MM.1S (cell line): ENCODE data around the gene CRACDL.

Source experiments
- DNase-seq: peaks from one replicate; pipeline ENCODE4 v3.0.0-alpha.2; 2015
- H2AFZ ChIP-seq: fragments of 300-600 bp; sonication (generic); 2 replicates; pipeline ENCODE4 v1.6.0; 2016; ENCODE audit warnings: antibody characterized with exemption, low read length
- H3F3A ChIP-seq: fragments of 300-600 bp; sonication (generic); 2 replicates; pipeline ENCODE4 v1.6.1; 2016; ENCODE audit warnings: mild to moderate bottlenecking, antibody characterized with exemption, low read length, moderate library complexity, mixed read lengths; ENCODE audit not compliant: insufficient read depth
- H3K27ac ChIP-seq: fragments of 300-600 bp; sonication (generic); 2 replicates; pipeline ENCODE4 v1.5.1; 2016; ENCODE audit warnings: mild to moderate bottlenecking, low read length
- H3K27me3 ChIP-seq: fragments of 300-600 bp; sonication (generic); replicated peaks from 2 replicates; pipeline ENCODE4 v1.6.0; 2016; ENCODE audit warnings: low read length; ENCODE audit not compliant: insufficient read depth
- H3K36me3 ChIP-seq: fragments of 300-600 bp; sonication (generic); replicated peaks from 2 replicates; pipeline ENCODE4 v1.6.1; 2016; ENCODE audit warnings: mild to moderate bottlenecking, low read length, mixed read lengths; ENCODE audit not compliant: insufficient read depth
- H3K4me1 ChIP-seq: fragments of 300-600 bp; sonication (generic); 2 replicates; pipeline ENCODE4 v1.6.1; 2016; ENCODE audit warnings: low read length, mixed read lengths
- H3K4me2 ChIP-seq: fragments of 300-600 bp; sonication (generic); 2 replicates; pipeline ENCODE4 v1.6.0; 2016; ENCODE audit warnings: low read depth, low read length
- H3K4me3 ChIP-seq: fragments of 300-600 bp; sonication (generic); 2 replicates; pipeline ENCODE4 v1.5.1; 2016; ENCODE audit warnings: low read length, mixed read lengths
- H3K79me2 ChIP-seq: fragments of 300-600 bp; sonication (generic); 2 replicates; pipeline ENCODE4 v1.6.1; 2016; ENCODE audit warnings: mixed run types, low read length, mixed read lengths
- H3K9ac ChIP-seq: fragments of 300-600 bp; sonication (generic); 2 replicates; pipeline ENCODE4 v1.6.1; 2016; ENCODE audit warnings: low read length, mixed read lengths
- H3K9me2 ChIP-seq: fragments of 300-600 bp; sonication (generic); replicated peaks from 2 replicates; pipeline ENCODE4 v1.6.1; 2016; ENCODE audit warnings: mild to moderate bottlenecking, low read length, mixed read lengths; ENCODE audit not compliant: insufficient read depth
- H3K9me3 ChIP-seq: fragments of 300-600 bp; sonication (generic); replicated peaks from 2 replicates; pipeline ENCODE4 v1.6.1; 2016; ENCODE audit warnings: mild to moderate bottlenecking, low read length, mixed read lengths; ENCODE audit not compliant: insufficient read depth
- H4K20me1 ChIP-seq: fragments of 300-600 bp; sonication (generic); 2 replicates; pipeline ENCODE4 v1.6.1; 2016; ENCODE audit warnings: mild to moderate bottlenecking, low read length, moderate library complexity, mixed read lengths; ENCODE audit not compliant: insufficient read depth
- EZH2 ChIP-seq: fragments of 300-600 bp; sonication (generic); optimal IDR thresholded peaks from 2 replicates; pipeline ENCODE3; 2017; ENCODE audit warnings: low read depth, mild to moderate bottlenecking, antibody characterized with exemption, low read length, mixed read lengths
- EZH2phosphoT487 ChIP-seq: fragments of 300-600 bp; sonication (generic); IDR thresholded peaks from 2 replicates; pipeline ENCODE4 v1.6.1; 2018; ENCODE audit warnings: antibody characterized with exemption, low read length
- TF ChIP-seq, protein P1 (sequence below): fragments of 300-600 bp; sonication (generic); IDR thresholded peaks from 2 replicates; pipeline ENCODE4 v1.5.1; 2016; ENCODE audit warnings: antibody characterized with exemption, low read length, mixed read lengths

The CRACDL gene

DNA sequence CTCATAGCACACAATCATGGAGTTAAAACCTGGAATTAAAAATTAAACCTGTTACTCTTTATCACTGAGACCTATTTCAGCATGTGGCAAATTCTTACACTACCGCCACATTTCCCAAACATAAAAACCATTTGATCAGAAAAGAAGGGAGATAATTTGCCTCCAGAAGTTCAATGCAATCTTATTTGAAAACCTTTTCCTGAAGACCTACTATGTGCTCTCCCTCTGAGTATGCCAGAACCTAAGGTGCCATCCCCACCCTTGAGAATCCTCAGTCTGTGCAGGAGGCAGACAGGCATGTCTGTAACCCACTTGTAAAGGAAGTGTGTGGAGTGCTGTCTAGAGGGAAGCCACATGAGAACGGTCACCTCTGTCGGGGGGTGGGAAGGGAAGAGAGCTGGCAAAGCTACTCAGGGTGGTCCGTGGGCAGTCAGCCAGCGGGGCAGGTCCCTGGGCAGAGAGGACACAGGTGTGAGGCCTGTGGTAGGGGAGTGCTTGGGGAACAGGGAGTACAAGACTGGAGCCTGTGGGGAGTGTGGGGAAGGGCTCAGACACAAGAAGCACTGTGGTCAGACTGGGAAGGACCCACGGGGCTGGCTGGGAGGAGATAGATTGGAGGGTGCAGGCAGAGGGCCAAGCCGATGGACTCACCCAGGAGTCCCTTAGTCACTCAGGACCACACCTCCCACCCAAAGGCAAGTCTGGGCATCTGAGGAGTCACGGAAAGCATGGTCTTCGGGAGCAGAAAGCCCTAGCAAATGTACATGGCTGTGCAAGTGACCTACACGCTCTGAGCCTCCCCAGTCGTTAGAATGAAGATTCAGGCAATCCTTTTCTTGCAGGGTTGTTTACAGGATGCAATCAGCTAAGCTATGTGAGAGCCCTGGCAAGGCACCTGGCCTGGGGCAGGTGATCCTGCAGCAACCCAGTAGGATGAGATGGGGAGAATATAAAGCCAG is 22.8 kb downstream of the CRACDL start:
- no peak overlapping the region for H3K27ac ChIP-seq
- H3K79me2 ChIP-seq: no peaks in the 10 kb centered on the region
- no peak overlapping the region for H3K9ac ChIP-seq
- H3K27me3 ChIP-seq: no peaks in the 10 kb centered on the region
- H3K4me3 ChIP-seq: no peak overlapping the region
- no peak overlapping the region for H2AFZ ChIP-seq
- TF ChIP-seq, protein P1, sequence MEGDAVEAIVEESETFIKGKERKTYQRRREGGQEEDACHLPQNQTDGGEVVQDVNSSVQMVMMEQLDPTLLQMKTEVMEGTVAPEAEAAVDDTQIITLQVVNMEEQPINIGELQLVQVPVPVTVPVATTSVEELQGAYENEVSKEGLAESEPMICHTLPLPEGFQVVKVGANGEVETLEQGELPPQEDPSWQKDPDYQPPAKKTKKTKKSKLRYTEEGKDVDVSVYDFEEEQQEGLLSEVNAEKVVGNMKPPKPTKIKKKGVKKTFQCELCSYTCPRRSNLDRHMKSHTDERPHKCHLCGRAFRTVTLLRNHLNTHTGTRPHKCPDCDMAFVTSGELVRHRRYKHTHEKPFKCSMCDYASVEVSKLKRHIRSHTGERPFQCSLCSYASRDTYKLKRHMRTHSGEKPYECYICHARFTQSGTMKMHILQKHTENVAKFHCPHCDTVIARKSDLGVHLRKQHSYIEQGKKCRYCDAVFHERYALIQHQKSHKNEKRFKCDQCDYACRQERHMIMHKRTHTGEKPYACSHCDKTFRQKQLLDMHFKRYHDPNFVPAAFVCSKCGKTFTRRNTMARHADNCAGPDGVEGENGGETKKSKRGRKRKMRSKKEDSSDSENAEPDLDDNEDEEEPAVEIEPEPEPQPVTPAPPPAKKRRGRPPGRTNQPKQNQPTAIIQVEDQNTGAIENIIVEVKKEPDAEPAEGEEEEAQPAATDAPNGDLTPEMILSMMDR: no peak
- no peak for TF ChIP-seq EZH2
- no peak for TF ChIP-seq EZH2phosphoT487
- H3K36me3 ChIP-seq: no peaks in the 10 kb centered on the region
- H3K9me2 ChIP-seq: no peaks in the 10 kb centered on the region
- DNase-seq: no peak
- no peaks in the 10 kb centered on the region for H4K20me1 ChIP-seq
- no peaks in the 10 kb centered on the region for H3K4me1 ChIP-seq
- H3K9me3 ChIP-seq: no peaks in the 10 kb centered on the region
- no peak overlapping the region for H3K4me2 ChIP-seq
- no peaks in the 10 kb centered on the region for H3F3A ChIP-seq

DNA sequence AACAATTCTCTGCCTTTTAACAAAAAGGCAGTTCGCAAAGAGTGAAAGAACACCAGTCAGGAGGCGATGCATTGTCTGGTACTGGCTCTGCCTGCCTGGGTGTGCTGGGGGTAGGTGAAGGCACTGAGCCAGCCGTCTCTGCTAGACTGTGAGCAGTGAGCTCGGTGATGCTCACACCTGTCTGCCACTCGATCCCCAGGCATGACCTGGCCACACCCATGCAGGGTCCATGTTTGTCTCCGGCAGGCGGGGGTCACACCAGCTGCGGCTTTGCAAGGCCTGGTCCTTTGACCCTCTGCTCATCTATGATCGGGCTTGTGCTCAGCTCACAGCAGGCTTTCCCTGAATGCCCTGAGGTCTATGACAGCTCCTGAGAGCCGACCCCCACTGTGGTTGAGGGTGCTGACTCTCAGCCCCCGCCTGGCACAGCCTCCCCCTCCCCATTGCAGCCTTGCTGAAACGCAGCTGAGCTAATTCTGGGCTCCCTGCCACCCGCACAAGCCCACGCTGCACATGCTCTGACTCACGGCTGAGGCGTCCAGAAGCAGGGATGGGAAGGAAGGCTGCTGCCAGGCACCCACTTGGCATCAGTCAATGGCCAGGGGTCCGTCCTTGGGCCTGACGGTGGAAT is 23.7 kb downstream of the CRACDL start:
- no peaks in the 10 kb centered on the region for H3F3A ChIP-seq
- no peak for DNase-seq
- no peak overlapping the region for H3K9ac ChIP-seq
- H3K4me2 ChIP-seq: no peak overlapping the region
- no peaks in the 10 kb centered on the region for H3K9me3 ChIP-seq
- H4K20me1 ChIP-seq: no peaks in the 10 kb centered on the region
- H3K79me2 ChIP-seq: no peaks in the 10 kb centered on the region
- no peak overlapping the region for H2AFZ ChIP-seq
- H3K36me3 ChIP-seq: no peaks in the 10 kb centered on the region
- H3K4me3 ChIP-seq: no peak overlapping the region
- H3K27me3 ChIP-seq: no peaks in the 10 kb centered on the region
- H3K9me2 ChIP-seq: no peaks in the 10 kb centered on the region
- H3K27ac ChIP-seq: no peak overlapping the region
- TF ChIP-seq, protein P1: no peak
- TF ChIP-seq EZH2 (no peak), EZH2phosphoT487 (no peak)
- no peaks in the 10 kb centered on the region for H3K4me1 ChIP-seq

DNA sequence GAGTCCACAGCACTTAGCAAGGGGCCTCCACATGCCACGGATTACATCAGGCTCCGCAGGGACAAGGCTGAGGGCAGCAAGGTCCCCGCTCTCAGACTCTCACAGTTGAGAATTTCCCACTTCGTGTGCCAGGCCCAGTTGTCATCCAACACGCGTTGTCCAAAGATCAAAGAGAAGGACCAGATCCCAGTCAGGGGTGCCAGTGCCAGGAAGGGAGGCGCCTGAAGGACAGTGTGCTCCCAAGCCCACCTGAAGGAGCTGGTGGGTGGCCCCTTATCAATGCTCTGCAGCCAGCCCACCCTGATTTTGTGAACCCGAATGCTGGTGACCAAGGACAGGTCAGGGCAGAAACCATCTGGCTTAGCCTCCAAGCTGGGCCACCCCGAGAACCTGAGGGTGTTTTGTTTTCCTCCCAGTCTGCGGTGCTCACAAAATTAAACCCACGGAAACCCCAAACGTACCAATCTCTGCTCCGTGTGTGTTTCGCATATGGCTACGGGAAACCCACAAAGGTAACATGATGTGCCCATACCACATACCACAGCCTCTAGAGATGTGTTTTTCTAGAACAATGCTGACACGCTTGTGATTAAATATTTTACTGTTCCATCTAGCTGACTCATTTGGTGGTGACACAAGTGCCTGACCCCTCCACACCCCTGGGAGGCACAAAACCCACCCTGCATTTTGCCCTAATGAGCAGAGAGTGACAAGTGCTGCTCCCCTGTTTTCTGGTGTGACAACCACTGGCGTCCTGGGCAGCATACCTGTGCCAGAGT is 24.5 kb downstream of the CRACDL start:
- Histone ChIP-seq H3K9ac (no peak overlapping the region), H3K9me2 (no peaks in the 10 kb centered on the region), H3K27ac (no peak overlapping the region), H3K9me3 (no peaks in the 10 kb centered on the region), H3K4me1 (no peaks in the 10 kb centered on the region), H3K36me3 (no peaks in the 10 kb centered on the region), H3K27me3 (no peaks in the 10 kb centered on the region), H3K4me3 (no peak overlapping the region), H4K20me1 (no peaks in the 10 kb centered on the region), H3F3A (no peaks in the 10 kb centered on the region), H3K79me2 (no peaks in the 10 kb centered on the region), H3K4me2 (no peak overlapping the region), H2AFZ (no peak overlapping the region)
- TF ChIP-seq, protein P1: no peak
- TF ChIP-seq EZH2phosphoT487: no peak
- no peak for TF ChIP-seq EZH2
- no peak for DNase-seq
